ENCODE results near the gene PAFAH1B1.

Gene PAFAH1B1

DNA sequence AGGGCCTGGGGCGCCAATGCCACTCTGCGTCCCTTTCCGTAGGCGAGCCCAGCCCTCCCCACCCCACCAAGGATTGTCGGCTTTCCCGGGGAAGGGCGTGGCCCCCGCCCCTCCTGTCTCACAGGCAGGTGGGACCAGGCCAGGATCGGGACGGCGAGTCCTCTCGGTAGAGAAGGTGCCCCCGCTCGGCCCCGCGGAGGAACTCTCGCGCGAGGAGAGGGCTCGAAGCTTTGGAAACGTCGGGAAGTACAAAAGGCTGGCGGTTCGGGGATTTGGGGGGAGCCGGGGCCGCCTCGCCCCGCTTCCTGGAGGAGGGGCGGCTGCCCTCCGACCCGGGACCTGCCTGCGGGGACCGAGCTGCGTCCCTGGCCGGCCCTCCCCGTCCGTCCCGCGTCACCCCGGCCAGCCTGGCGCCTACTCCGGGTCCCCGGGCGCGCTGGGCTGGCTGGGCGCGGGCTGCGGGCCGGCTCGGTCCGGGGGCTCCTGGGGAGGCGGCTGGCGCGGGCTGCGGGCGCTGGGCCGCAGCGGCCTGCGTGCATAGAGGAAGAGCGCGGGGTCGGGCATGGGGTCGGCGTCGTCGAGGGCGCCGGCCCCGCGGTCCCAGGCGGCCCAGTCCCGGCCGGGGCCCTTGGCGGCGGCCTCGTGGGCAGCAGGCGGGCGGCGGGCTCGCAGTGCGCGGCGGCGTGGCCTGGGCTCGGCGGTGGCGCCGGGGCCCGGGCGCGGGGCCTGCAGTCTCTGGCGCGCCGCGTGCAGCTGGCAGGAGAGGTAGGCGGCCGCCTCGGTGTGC, 130.7 kb downstream of the PAFAH1B1 start:
- DNase-seq (ENCODE audit: insufficient read length, low spot score) (no peak), FAIRE-seq (no peak)
- no peak for TF ChIP-seq SPI1 (IDR thresholded peaks at IDR 0.05; ENCODE audit: low read depth, low read length)
- TF ChIP-seq TAF1 (IDR thresholded peaks at IDR 0.05; ENCODE audit: low read depth, low read length): no peak

DNA sequence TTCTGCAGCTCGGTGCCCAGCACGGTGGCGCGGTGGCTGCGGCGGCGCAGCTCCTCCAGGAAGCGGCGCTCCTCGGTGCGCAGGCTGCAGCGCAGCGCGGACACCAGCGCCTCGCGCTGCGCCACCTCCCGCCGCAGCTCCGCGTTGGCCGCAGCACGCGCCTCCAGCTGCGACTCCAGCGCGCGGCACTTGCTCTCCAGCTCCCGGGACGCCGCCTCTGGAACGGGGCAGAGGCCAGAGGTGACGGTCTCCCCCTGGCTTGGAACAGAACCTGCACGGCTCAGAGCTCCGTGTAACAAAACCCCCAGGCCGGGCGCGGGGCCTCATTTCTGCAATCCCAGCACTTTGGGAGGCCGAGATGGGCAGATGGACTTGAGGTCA, 131.3 kb downstream of the PAFAH1B1 start:
- TF ChIP-seq TAF1 (IDR thresholded peaks at IDR 0.05; ENCODE audit: low read depth, low read length) (no peak), PAX5 (IDR thresholded peaks at IDR 0.05; ENCODE audit: insufficient read depth, low read length, severe bottlenecking) (no peak), POLR2A (IDR thresholded peaks at IDR 0.05; ENCODE audit: low read depth, low read length) (no peak), POU2F2 (IDR thresholded peaks at IDR 0.05; ENCODE audit: low read depth, low read length) (no peak), POLR2AphosphoS5 (IDR thresholded peaks at IDR 0.05; ENCODE audit: low read depth, low read length) (no peak), SPI1 (IDR thresholded peaks at IDR 0.05; ENCODE audit: low read depth, low read length) (no peak)
- DNase-seq (ENCODE audit: insufficient read length, low spot score) (peak; percentile 69), FAIRE-seq (peak; percentile 93)

DNA sequence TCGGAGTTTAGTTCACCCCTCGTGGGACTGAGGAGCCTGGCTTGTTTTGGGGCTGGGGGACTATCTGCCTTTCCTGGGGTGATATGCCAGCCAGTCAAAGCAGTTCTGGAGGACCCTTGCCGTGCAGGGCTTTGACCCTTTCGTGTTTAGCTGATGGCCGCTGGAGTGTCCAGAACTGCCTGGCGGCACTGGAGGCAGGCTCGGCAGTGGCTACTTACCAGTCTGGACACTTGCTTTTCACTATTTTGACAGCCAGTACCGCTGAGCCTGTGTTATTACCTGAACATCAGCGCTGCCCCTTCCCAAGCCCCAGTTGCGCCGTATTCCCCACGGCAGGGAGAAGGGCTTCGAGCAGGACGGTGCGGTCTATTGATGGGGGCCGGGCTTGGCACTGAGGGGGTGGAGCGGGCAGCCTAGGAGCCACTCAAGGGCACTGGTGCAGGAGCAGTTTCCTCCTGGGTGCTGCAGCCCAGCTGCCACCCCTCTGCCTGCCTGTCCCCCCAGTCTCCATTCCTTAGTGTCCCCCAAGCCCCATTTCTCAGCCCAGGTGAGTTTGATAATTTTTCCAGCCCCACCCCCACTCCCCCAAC, 137.4 kb downstream of the PAFAH1B1 start:
- FAIRE-seq: no peak
- no peak for DNase-seq (ENCODE audit: insufficient read length, low spot score)
- TF ChIP-seq POU2F2 (IDR thresholded peaks at IDR 0.05; ENCODE audit: low read depth, low read length): no peak
- no peak for TF ChIP-seq PAX5 (IDR thresholded peaks at IDR 0.05; ENCODE audit: insufficient read depth, low read length, severe bottlenecking)
- no peak for TF ChIP-seq POLR2A (IDR thresholded peaks at IDR 0.05; ENCODE audit: low read depth, low read length)
- no peak for TF ChIP-seq POLR2AphosphoS5 (IDR thresholded peaks at IDR 0.05; ENCODE audit: low read depth, low read length)
- no peak for TF ChIP-seq TAF1 (IDR thresholded peaks at IDR 0.05; ENCODE audit: low read depth, low read length)
- TF ChIP-seq SPI1 (IDR thresholded peaks at IDR 0.05; ENCODE audit: low read depth, low read length): no peak

DNA sequence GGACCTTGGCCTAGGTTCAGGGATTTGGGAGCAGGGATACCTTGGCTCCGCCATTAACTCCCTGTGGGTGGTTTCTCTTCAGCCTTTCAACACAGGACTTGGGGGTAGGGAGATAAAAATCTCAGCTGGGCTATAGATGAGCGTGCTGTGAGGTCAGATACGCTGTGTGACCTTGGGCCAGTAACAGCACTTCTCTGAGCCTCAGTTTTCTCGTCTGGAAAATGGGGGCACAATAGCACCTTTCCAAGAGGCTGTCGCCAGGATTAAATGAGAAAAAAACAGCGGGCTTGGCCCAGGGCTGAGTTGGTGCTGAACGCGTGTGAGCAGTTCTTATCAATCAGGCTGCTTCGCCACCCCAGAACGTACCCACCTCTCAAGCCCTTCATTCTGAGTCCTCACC, 138.4 kb downstream of the PAFAH1B1 start:
- FAIRE-seq (no peak), DNase-seq (ENCODE audit: insufficient read length, low spot score) (no peak)
- TF ChIP-seq POU2F2 (IDR thresholded peaks at IDR 0.05; ENCODE audit: low read depth, low read length) (no peak), TAF1 (IDR thresholded peaks at IDR 0.05; ENCODE audit: low read depth, low read length) (no peak), SPI1 (IDR thresholded peaks at IDR 0.05; ENCODE audit: low read depth, low read length) (no peak), PAX5 (IDR thresholded peaks at IDR 0.05; ENCODE audit: insufficient read depth, low read length, severe bottlenecking) (no peak), POLR2AphosphoS5 (IDR thresholded peaks at IDR 0.05; ENCODE audit: low read depth, low read length) (no peak), POLR2A (IDR thresholded peaks at IDR 0.05; ENCODE audit: low read depth, low read length) (no peak)

DNA sequence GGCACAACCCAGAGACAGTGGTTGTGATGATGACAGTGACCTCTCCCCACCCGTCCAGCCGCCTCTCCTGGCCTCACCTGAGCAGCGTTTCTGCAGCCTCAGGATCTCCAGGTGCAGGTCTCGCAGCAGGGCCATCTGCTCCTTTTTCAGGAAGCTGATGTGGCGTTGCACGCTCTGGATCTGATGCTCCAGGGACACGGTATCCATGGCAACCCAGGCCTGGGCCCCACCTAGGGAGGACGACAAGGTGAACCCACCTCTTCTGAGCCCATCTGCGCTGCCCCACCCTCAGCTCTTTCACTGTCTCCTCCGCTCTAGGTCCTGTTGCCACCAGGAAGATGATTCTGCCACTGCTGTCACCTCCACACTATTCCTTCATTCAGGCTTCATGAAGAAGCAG, 141.5 kb downstream of the PAFAH1B1 start:
- no peak for DNase-seq (ENCODE audit: insufficient read length, low spot score)
- no peak for FAIRE-seq
- TF ChIP-seq SPI1 (IDR thresholded peaks at IDR 0.05; ENCODE audit: low read depth, low read length): no peak
